GM23338 (cell line): ENCODE data around the gene TFIP11. TPM values are rescaled to one million over a fixed set of nuclear protein-coding genes. Genes with fewer than 3 reads are reported as not detected.

Source experiments
- ATAC-seq: fragments of 200-7000 bp; cut with Tn5 transposase; 3 replicates; pipeline ENCODE4 v1.9.1; 2020
- DNase-seq: peaks from one replicate; pipeline ENCODE4 v3.0.0-alpha.2; 2015; ENCODE audit warnings: low spot score
- H2AFZ ChIP-seq: fragments of 200-600 bp; sonication (generic); 2 replicates; pipeline ENCODE4 v1.8.0; 2016; ENCODE audit warnings: antibody characterized with exemption, mild to moderate bottlenecking, moderate library complexity
- H3F3A ChIP-seq: fragments of 200-600 bp; sonication (generic); replicated peaks from 2 replicates; pipeline ENCODE4 v1.8.0; 2017; ENCODE audit warnings: antibody characterized with exemption, mixed run types, low read depth
- H3K27ac ChIP-seq: fragments of 200-600 bp; sonication (generic); 2 replicates; pipeline ENCODE4 v1.6.1; 2016; ENCODE audit warnings: low read depth
- H3K27me3 ChIP-seq: fragments of 200-600 bp; sonication (generic); 2 replicates; pipeline ENCODE4 v1.8.0; 2016; ENCODE audit warnings: mild to moderate bottlenecking, mixed run types, moderate library complexity; ENCODE audit not compliant: insufficient read depth
- H3K36me3 ChIP-seq: fragments of 200-600 bp; sonication (generic); 2 replicates; pipeline ENCODE4 v1.8.0; 2016; ENCODE audit warnings: mild to moderate bottlenecking; ENCODE audit not compliant: insufficient read depth
- H3K4me1 ChIP-seq: fragments of 200-600 bp; sonication (generic); 2 replicates; pipeline ENCODE4 v1.8.0; 2016; ENCODE audit warnings: mild to moderate bottlenecking, moderate library complexity; ENCODE audit not compliant: insufficient read depth
- H3K4me2 ChIP-seq: fragments of 200-600 bp; sonication (generic); 2 replicates; pipeline ENCODE4 v1.7.1; 2017; ENCODE audit warnings: mixed run types
- H3K4me3 ChIP-seq: fragments of 200-600 bp; sonication (generic); 2 replicates; pipeline ENCODE4 v1.6.1; 2016; ENCODE audit warnings: mixed run types
- H3K79me2 ChIP-seq: fragments of 200-600 bp; sonication (generic); replicated peaks from 2 replicates; pipeline ENCODE4 v1.8.0; 2017; ENCODE audit warnings: mild to moderate bottlenecking; ENCODE audit not compliant: insufficient read depth
- H3K9me2 ChIP-seq: fragments of 200-600 bp; sonication (generic); 2 replicates; pipeline ENCODE4 v1.8.0; 2017; ENCODE audit not compliant: insufficient read depth
- H4K20me1 ChIP-seq: fragments of 200-600 bp; sonication (generic); replicated peaks from 2 replicates; pipeline ENCODE4 v1.8.0; 2017; ENCODE audit warnings: mild to moderate bottlenecking; ENCODE audit not compliant: insufficient read depth
- H3K27ac Mint-ChIP-seq: 2 replicates; pipeline ENCODE4 v1.8.0; 2020; ENCODE audit warnings: inconsistent platforms, mild to moderate bottlenecking, moderate library complexity, mixed read lengths
- H3K27me3 Mint-ChIP-seq: 3 replicates; pipeline ENCODE4 v1.8.0; 2022; ENCODE audit warnings: low read depth, mild to moderate bottlenecking, moderate library complexity, mixed read lengths, inconsistent platforms; ENCODE audit not compliant: insufficient read depth, poor library complexity
- H3K36me3 Mint-ChIP-seq: 3 replicates; pipeline ENCODE4 v1.8.0; 2021; ENCODE audit warnings: low read depth, mild to moderate bottlenecking, inconsistent platforms, moderate library complexity, mixed read lengths
- H3K4me1 Mint-ChIP-seq: 3 replicates; pipeline ENCODE4 v1.8.0; 2020; ENCODE audit warnings: mild to moderate bottlenecking, inconsistent platforms, mixed read lengths
- H3K4me3 Mint-ChIP-seq: 3 replicates; pipeline ENCODE4 v1.8.0; 2021; ENCODE audit warnings: moderate library complexity, mild to moderate bottlenecking, inconsistent platforms, mixed read lengths
- H3K9me3 Mint-ChIP-seq: 3 replicates; pipeline ENCODE4 v1.8.0; 2020; ENCODE audit warnings: moderate library complexity, mild to moderate bottlenecking, inconsistent platforms, mixed read lengths
- CREB1 ChIP-seq: fragments of 250-450 bp; sonication (Bioruptor Pico); IDR thresholded peaks from 2 replicates; pipeline ENCODE4 v1.5.0; 2020; ENCODE audit warnings: low read depth, mild to moderate bottlenecking, moderate library complexity
- EZH2 ChIP-seq: fragments of 200-600 bp; sonication (generic); IDR thresholded peaks from one replicate; pipeline ENCODE4 v1.8.0; 2017; ENCODE audit warnings: antibody characterized with exemption, mild to moderate bottlenecking, low read depth; ENCODE audit not compliant: unreplicated experiment
- EZH2phosphoT487 ChIP-seq: fragments of 200-600 bp; sonication (generic); IDR thresholded peaks from one replicate; pipeline ENCODE4 v1.8.1; 2018; ENCODE audit warnings: antibody characterized with exemption; ENCODE audit not compliant: unreplicated experiment
- JUNB ChIP-seq: IDR thresholded peaks from one replicate; pipeline ENCODE4 v1.6.1; 2016; ENCODE audit warnings: antibody characterized with exemption; ENCODE audit not compliant: unreplicated experiment
- NANOG ChIP-seq: IDR thresholded peaks from 2 replicates; pipeline ENCODE4 v1.6.1; 2016; ENCODE audit warnings: antibody characterized with exemption, borderline replicate concordance
- POLR2AphosphoS5 ChIP-seq: IDR thresholded peaks from 2 replicates; pipeline ENCODE4 v1.6.1; 2016; ENCODE audit warnings: antibody characterized with exemption, low read depth
- STAT1 ChIP-seq: IDR thresholded peaks from one replicate; pipeline ENCODE4 v1.6.1; 2016; ENCODE audit warnings: antibody characterized with exemption; ENCODE audit not compliant: unreplicated experiment
- ZNF114 ChIP-seq: fragments of 250-450 bp; sonication (Bioruptor Pico); IDR thresholded peaks from 2 replicates; pipeline ENCODE4 v1.5.0; 2020; ENCODE audit warnings: mild to moderate bottlenecking, moderate library complexity
- ZNF331 ChIP-seq: fragments of 250-450 bp; sonication (Bioruptor Pico); IDR thresholded peaks from 2 replicates; pipeline ENCODE4 v1.5.0; 2020; ENCODE audit warnings: low read depth, mild to moderate bottlenecking, moderate library complexity
- polyA plus RNA-seq: library from polyadenylated mRNA; unstranded; fragments of >200 nt; fragmentation: Nextera tagmentation; extraction: Ambion mirVana; gene quantifications from 2 replicates; pipeline ENCODE4 v1.2.1, GENCODE V29; 2016
- total RNA-seq: library from RNA; depleted of rRNA; stranded (reverse); fragments of >200 nt; shearing (Covaris generic); gene quantifications from 2 replicates; pipeline ENCODE4 v1.2.3, GENCODE V29; 2014
- TF ChIP-seq, protein P1 (sequence below), 2 experiments: fragments of 200-600 bp in 1 of 2; sonication (generic) in 1 of 2; conservative IDR thresholded peaks; 2 replicates each; pipeline versions ENCODE4 v1.5.1 to v1.6.1; 2016 to 2017; ENCODE audit warnings: antibody characterized with exemption in 2 of 2, low read depth in 2 of 2, mild to moderate bottlenecking in 2 of 2, moderate library complexity in 1 of 2
- TF ChIP-seq, protein P2 (sequence below): IDR thresholded peaks from one replicate; pipeline ENCODE4 v1.6.1; 2018; ENCODE audit warnings: antibody characterized with exemption; ENCODE audit not compliant: unreplicated experiment
- TF ChIP-seq, protein P3 (sequence below): IDR thresholded peaks from 2 replicates; pipeline ENCODE4 v1.6.1; 2016; ENCODE audit warnings: antibody characterized with exemption

TFIP11 gene
- total and polyA plus RNA-seq, 2 experiments from 2014 or later = 17.1 to 26.2 TPM

DNA sequence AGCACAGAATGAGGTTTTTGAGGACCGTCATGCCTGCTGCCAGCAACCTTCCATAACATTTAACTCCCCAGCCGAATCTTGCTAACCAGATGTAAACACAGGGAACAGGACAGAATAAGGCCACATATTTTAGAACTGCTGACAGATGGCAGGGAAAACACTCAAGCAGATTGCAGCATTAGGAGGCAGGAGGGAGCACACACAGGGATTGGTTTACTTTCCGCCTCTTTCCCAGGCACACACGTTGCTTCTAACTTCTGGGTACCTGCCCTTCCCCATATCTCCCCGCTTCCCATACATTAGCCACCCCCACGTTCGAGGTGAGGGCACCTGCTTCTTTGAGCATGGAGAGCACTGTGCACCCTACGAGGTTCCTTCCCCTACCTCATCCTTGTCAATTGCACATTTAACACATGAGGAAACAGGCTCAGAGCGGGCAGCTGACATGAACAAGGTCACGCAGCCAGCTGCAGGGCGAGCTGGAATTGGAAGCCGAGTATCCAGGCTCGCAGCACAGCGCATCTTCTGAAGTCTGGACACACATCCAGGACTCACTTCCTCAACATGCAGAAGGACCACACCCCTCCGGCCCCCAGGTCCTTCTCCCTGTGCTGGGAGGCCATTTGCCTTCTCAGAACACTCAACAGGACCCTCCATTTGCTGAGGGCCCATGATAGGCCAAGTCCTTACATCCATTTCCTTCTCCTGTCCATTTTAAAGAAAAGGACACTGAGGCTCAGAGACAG, 64.5 kb downstream of the TFIP11 start (continued):
- TF ChIP-seq, protein P1, sequence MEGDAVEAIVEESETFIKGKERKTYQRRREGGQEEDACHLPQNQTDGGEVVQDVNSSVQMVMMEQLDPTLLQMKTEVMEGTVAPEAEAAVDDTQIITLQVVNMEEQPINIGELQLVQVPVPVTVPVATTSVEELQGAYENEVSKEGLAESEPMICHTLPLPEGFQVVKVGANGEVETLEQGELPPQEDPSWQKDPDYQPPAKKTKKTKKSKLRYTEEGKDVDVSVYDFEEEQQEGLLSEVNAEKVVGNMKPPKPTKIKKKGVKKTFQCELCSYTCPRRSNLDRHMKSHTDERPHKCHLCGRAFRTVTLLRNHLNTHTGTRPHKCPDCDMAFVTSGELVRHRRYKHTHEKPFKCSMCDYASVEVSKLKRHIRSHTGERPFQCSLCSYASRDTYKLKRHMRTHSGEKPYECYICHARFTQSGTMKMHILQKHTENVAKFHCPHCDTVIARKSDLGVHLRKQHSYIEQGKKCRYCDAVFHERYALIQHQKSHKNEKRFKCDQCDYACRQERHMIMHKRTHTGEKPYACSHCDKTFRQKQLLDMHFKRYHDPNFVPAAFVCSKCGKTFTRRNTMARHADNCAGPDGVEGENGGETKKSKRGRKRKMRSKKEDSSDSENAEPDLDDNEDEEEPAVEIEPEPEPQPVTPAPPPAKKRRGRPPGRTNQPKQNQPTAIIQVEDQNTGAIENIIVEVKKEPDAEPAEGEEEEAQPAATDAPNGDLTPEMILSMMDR (conservative IDR thresholded peaks at IDR 0.05; ENCODE audit: low read depth in 2 of 2) = no peak
- TF ChIP-seq, protein P2, sequence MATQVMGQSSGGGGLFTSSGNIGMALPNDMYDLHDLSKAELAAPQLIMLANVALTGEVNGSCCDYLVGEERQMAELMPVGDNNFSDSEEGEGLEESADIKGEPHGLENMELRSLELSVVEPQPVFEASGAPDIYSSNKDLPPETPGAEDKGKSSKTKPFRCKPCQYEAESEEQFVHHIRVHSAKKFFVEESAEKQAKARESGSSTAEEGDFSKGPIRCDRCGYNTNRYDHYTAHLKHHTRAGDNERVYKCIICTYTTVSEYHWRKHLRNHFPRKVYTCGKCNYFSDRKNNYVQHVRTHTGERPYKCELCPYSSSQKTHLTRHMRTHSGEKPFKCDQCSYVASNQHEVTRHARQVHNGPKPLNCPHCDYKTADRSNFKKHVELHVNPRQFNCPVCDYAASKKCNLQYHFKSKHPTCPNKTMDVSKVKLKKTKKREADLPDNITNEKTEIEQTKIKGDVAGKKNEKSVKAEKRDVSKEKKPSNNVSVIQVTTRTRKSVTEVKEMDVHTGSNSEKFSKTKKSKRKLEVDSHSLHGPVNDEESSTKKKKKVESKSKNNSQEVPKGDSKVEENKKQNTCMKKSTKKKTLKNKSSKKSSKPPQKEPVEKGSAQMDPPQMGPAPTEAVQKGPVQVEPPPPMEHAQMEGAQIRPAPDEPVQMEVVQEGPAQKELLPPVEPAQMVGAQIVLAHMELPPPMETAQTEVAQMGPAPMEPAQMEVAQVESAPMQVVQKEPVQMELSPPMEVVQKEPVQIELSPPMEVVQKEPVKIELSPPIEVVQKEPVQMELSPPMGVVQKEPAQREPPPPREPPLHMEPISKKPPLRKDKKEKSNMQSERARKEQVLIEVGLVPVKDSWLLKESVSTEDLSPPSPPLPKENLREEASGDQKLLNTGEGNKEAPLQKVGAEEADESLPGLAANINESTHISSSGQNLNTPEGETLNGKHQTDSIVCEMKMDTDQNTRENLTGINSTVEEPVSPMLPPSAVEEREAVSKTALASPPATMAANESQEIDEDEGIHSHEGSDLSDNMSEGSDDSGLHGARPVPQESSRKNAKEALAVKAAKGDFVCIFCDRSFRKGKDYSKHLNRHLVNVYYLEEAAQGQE = no peak
- no peak for TF ChIP-seq POLR2AphosphoS5
- TF ChIP-seq ZNF114 (CRISPR knock-in tag) = no peak
- TF ChIP-seq, protein P3, sequence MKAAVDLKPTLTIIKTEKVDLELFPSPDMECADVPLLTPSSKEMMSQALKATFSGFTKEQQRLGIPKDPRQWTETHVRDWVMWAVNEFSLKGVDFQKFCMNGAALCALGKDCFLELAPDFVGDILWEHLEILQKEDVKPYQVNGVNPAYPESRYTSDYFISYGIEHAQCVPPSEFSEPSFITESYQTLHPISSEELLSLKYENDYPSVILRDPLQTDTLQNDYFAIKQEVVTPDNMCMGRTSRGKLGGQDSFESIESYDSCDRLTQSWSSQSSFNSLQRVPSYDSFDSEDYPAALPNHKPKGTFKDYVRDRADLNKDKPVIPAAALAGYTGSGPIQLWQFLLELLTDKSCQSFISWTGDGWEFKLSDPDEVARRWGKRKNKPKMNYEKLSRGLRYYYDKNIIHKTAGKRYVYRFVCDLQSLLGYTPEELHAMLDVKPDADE = no peak
- TF ChIP-seq ZNF331 (CRISPR knock-in tag) = no peak
- TF ChIP-seq EZH2 = no peak
- no peak for TF ChIP-seq STAT1

DNA sequence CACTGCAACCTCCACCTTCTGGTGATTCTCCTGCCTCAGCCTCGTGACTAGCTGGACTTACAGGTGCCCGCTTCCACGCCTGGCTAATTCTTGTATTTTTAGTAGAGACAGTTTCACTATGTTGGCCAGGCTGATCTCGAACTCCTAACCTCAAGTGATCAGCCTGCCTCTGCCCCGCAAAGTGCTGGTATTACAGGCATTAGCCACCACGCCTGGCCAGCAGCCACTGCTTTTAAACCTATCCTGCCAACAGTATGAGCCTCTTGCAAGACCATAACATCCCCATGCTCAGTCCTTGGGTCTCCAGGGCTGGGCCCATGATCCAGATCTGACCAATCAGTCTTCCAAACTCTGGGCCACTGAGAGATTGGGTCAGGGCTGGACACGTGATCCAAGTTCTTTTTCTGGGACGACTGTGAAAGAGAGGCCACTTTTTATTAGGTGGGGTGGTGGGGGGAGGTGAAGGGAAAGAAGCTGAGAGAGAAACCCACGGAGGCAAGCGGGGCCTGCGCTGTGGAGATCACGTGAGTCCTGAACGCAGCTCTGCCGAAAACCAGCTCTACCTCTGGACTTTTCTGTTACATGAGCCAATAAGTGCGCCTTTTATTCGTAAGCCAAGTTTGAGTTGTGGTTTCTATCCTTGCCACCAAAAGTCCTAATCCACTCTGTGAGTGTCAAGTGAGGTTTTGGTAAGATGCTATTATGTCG, 65.3 kb downstream of the TFIP11 start:
- Mint-ChIP-seq H3K27ac (no peak overlapping the region), H3K27me3 (peaks cover 11% of the 10 kb centered on the region), H3K4me1 (peaks cover 10% of the 10 kb centered on the region), H3K36me3 (peaks cover 13% of the 10 kb centered on the region), H3K4me3 (no peak overlapping the region), H3K9me3 (no peaks in the 10 kb centered on the region)
- DNase-seq (no peak), ATAC-seq (no peak)
- Histone ChIP-seq H2AFZ (no peak overlapping the region), H3K36me3 (no peaks in the 10 kb centered on the region), H3K4me3 (no peak overlapping the region), H3K4me1 (peaks cover 7% of the 10 kb centered on the region; the same call in 1 of the 2 replicates), H3F3A (no peaks in the 10 kb centered on the region), H3K27ac (no peak overlapping the region), H4K20me1 (no peaks in the 10 kb centered on the region; the same call in 1 of the 2 replicates), H3K27me3 (no peaks in the 10 kb centered on the region), H3K79me2 (no peaks in the 10 kb centered on the region), H3K9me2 (no peaks in the 10 kb centered on the region), H3K4me2 (no peak overlapping the region)
- TF ChIP-seq EZH2phosphoT487 (no peak), NANOG (no peak), ZNF331 (CRISPR knock-in tag) (no peak), EZH2 (no peak), POLR2AphosphoS5 (no peak), CREB1 (CRISPR knock-in tag) (no peak), JUNB (no peak)
- TF ChIP-seq, protein P3 = no peak
- TF ChIP-seq, protein P1 (conservative IDR thresholded peaks at IDR 0.05; ENCODE audit: low read depth in 2 of 2) = no peak
